Activated CD8-positive, alpha-beta memory T cell treated with anti-CD3 and anti-CD28 coated beads, Interleukin-2, amount 10 ng/mL, durations not matched to agents 7 days and 5 days (primary cell): Measurements from ENCODE around the gene TERF2IP. TPM values are rescaled to one million over a fixed set of nuclear protein-coding genes. Genes with fewer than 3 reads are reported as not detected.

ENCODE experiments used
- ATAC-seq: fragments of 150-1000 bp; cut with Tn5 transposase; one replicate; pipeline ENCODE4 v1.10.0; 2021; ENCODE audit warnings: moderate library complexity
- CTCF ChIA-PET: fragments of 350-600 bp; sonication (Branson Sonifier 250); formaldehyde crosslinking; loops from one replicate; lab custom pipeline; 2021; ENCODE audit warnings: antibody characterized with exemption; lab: Charles Lee
- DNase-seq: peaks from one replicate; pipeline ENCODE4 v3.0.0-alpha.2; 2020
- H3K27ac Mint-ChIP-seq: one replicate; pipeline ENCODE4 v1.8.0; 2021; ENCODE audit warnings: mild to moderate bottlenecking, mixed read lengths
- H3K27me3 Mint-ChIP-seq: one replicate; pipeline ENCODE4 v1.8.0; 2021; ENCODE audit warnings: mixed read lengths
- H3K36me3 Mint-ChIP-seq: one replicate; pipeline ENCODE4 v1.8.0; 2021; ENCODE audit warnings: mild to moderate bottlenecking, mixed read lengths
- H3K4me1 Mint-ChIP-seq: one replicate; pipeline ENCODE4 v1.8.0; 2021; ENCODE audit warnings: mixed read lengths
- H3K4me3 Mint-ChIP-seq: one replicate; pipeline ENCODE4 v1.8.0; 2021; ENCODE audit warnings: mild to moderate bottlenecking, moderate library complexity, mixed read lengths
- H3K9me3 Mint-ChIP-seq: one replicate; pipeline ENCODE4 v1.8.0; 2022; ENCODE audit warnings: low read depth, mixed read lengths
- total RNA-seq, 2 experiments: library from RNA; stranded (reverse); gene quantifications; one replicate each; pipeline ENCODE4 v1.2.3, GENCODE V29; 2021

Gene TERF2IP
- total RNA-seq, 2 experiments from 2014 or later, result 71.1 to 91.4 TPM

GRCh38 chr16:75622761-75623605, 24.6 kb upstream of the TERF2IP start, which contains the start of gene ADAT1:
TSS of gene ADAT1 (minus strand) at chr16:75623281. CDS start at chr16:75620799, 2,482 bp downstream.
- peak; percentile 99 for DNase-seq
- no peaks in the 10 kb centered on the region for H3K9me3 Mint-ChIP-seq
- CTCF ChIA-PET, result interaction anchor here (1.0 to 5.1 kb wide), 14 partner anchors 16 to 168 kb away, joined by 3 to 63 read pairs (median 7); partner anchors contain the start of genes GABARAPL2, KARS1, TERF2IP and TMEM170A
- H3K27me3 Mint-ChIP-seq, result no peaks in the 10 kb centered on the region
- peaks cover 44% of the 10 kb centered on the region for H3K36me3 Mint-ChIP-seq
- H3K4me1 Mint-ChIP-seq, result peaks cover 46% of the 10 kb centered on the region
- peak within 1 kb of the TSS; percentile 97 for H3K27ac Mint-ChIP-seq
- H3K4me3 Mint-ChIP-seq, result peak within 1 kb of the TSS; percentile 90
- peak; percentile 90 for ATAC-seq

GRCh38 chr16:75624921-75625334, 22.6 kb upstream of the TERF2IP start:
- peaks cover 47% of the 10 kb centered on the region for H3K36me3 Mint-ChIP-seq
- ATAC-seq (no peak), DNase-seq (no peak)
- no peak overlapping the region for H3K27ac Mint-ChIP-seq
- H3K9me3 Mint-ChIP-seq, result no peaks in the 10 kb centered on the region
- CTCF ChIA-PET, result no interaction called here
- peak overlapping the region; percentile 0 for H3K4me3 Mint-ChIP-seq
- H3K4me1 Mint-ChIP-seq, result peaks cover 51% of the 10 kb centered on the region
- H3K27me3 Mint-ChIP-seq, result no peaks in the 10 kb centered on the region

- Mint-ChIP-seq H3K9me3 (no peaks in the 10 kb centered on the region), H3K4me1 (peaks cover 35% of the 10 kb centered on the region), H3K36me3 (peaks cover 59% of the 10 kb centered on the region), H3K4me3 (no peak overlapping the region), H3K27me3 (no peaks in the 10 kb centered on the region), H3K27ac (peak overlapping the region; percentile 74)
- no peak for ATAC-seq
- CTCF ChIA-PET, result interaction anchor here (1.4 kb wide), 1 partner anchor 162 kb away, joined by 3 read pairs; no protein-coding TSS in a partner anchor
- DNase-seq, result no peak
These were observed 20.8 kb upstream of the TERF2IP start for GRCh38 chr16:75626806-75627205.

GRCh38 chr16:75627851-75628250, 19.7 kb upstream of the TERF2IP start:
- no peak for ATAC-seq
- CTCF ChIA-PET, result interaction anchor here (1.0 kb wide), 1 partner anchor 10 kb away, joined by 3 read pairs; no protein-coding TSS in a partner anchor
- H3K27ac Mint-ChIP-seq, result peak overlapping the region; percentile 74
- no peak overlapping the region for H3K4me3 Mint-ChIP-seq
- H3K4me1 Mint-ChIP-seq, result peaks cover 30% of the 10 kb centered on the region
- H3K27me3 Mint-ChIP-seq, result no peaks in the 10 kb centered on the region
- no peaks in the 10 kb centered on the region for H3K9me3 Mint-ChIP-seq
- no peak for DNase-seq
- peaks cover 64% of the 10 kb centered on the region for H3K36me3 Mint-ChIP-seq

- Mint-ChIP-seq H3K4me1 (peaks cover 30% of the 10 kb centered on the region), H3K36me3 (peaks cover 67% of the 10 kb centered on the region), H3K27ac (peak overlapping the region; percentile 74), H3K9me3 (no peaks in the 10 kb centered on the region), H3K4me3 (no peak overlapping the region), H3K27me3 (no peaks in the 10 kb centered on the region)
- ATAC-seq (no peak), DNase-seq (no peak)
- CTCF ChIA-PET, result interaction anchor here (1.0 kb wide), 1 partner anchor 9 kb away, joined by 3 read pairs; no protein-coding TSS in a partner anchor
These were observed 19.2 kb upstream of the TERF2IP start for GRCh38 chr16:75628351-75628750.

GRCh38 chr16:75629132-75629531, 18.4 kb upstream of the TERF2IP start:
- Mint-ChIP-seq H3K27ac (peak overlapping the region; percentile 42), H3K4me1 (peaks cover 30% of the 10 kb centered on the region), H3K4me3 (no peak overlapping the region), H3K9me3 (no peaks in the 10 kb centered on the region), H3K27me3 (no peaks in the 10 kb centered on the region), H3K36me3 (peaks cover 74% of the 10 kb centered on the region)
- CTCF ChIA-PET, result no interaction called here
- DNase-seq, result no peak
- no peak for ATAC-seq

- Mint-ChIP-seq H3K4me1 (peaks cover 29% of the 10 kb centered on the region), H3K36me3 (peaks cover 71% of the 10 kb centered on the region), H3K4me3 (no peak overlapping the region), H3K9me3 (no peaks in the 10 kb centered on the region), H3K27ac (peak overlapping the region; percentile 42), H3K27me3 (no peaks in the 10 kb centered on the region)
- ATAC-seq (no peak), DNase-seq (no peak)
- CTCF ChIA-PET, result interaction anchor here (1.6 kb wide), 1 partner anchor 10 kb away, joined by 7 read pairs; no protein-coding TSS in a partner anchor
These were observed 17.5 kb upstream of the TERF2IP start for GRCh38 chr16:75630052-75630451.

GRCh38 chr16:75632857-75633256, 14.7 kb upstream of the TERF2IP start:
- H3K27ac Mint-ChIP-seq, result no peak overlapping the region
- H3K9me3 Mint-ChIP-seq, result no peaks in the 10 kb centered on the region
- ATAC-seq (no peak), DNase-seq (no peak)
- H3K4me1 Mint-ChIP-seq, result peaks cover 23% of the 10 kb centered on the region
- H3K36me3 Mint-ChIP-seq, result peaks cover 73% of the 10 kb centered on the region
- no peaks in the 10 kb centered on the region for H3K27me3 Mint-ChIP-seq
- H3K4me3 Mint-ChIP-seq, result no peak overlapping the region
- CTCF ChIA-PET, result interaction anchor here (1.0 kb wide), 1 partner anchor 399 kb away, joined by 3 read pairs; no protein-coding TSS in a partner anchor

- Mint-ChIP-seq H3K4me1 (peaks cover 9% of the 10 kb centered on the region), H3K27ac (no peak overlapping the region), H3K27me3 (no peaks in the 10 kb centered on the region), H3K36me3 (peaks cover 69% of the 10 kb centered on the region), H3K4me3 (no peak overlapping the region), H3K9me3 (no peaks in the 10 kb centered on the region)
- DNase-seq (no peak), ATAC-seq (no peak)
- CTCF ChIA-PET, result interaction anchor here (1.5 kb wide), 1 partner anchor 12 kb away, joined by 3 read pairs; the partner anchor contains the start of genes KARS1 and TERF2IP
These were observed 12.5 kb upstream of the TERF2IP start for GRCh38 chr16:75635036-75635435.

- Mint-ChIP-seq H3K27me3 (no peaks in the 10 kb centered on the region), H3K27ac (no peak overlapping the region), H3K9me3 (no peaks in the 10 kb centered on the region), H3K4me3 (no peak overlapping the region), H3K4me1 (peaks cover 36% of the 10 kb centered on the region), H3K36me3 (peaks cover 67% of the 10 kb centered on the region)
- CTCF ChIA-PET, result interaction anchor here (1.3 kb wide), 1 partner anchor 124 kb away, joined by 4 read pairs; no protein-coding TSS in a partner anchor
- ATAC-seq (no peak), DNase-seq (no peak)
These were observed 7.0 kb upstream of the TERF2IP start for GRCh38 chr16:75640598-75640997.

- Mint-ChIP-seq H3K4me3 (peak overlapping the region; percentile 66), H3K27me3 (no peaks in the 10 kb centered on the region), H3K4me1 (peaks cover 40% of the 10 kb centered on the region), H3K9me3 (no peaks in the 10 kb centered on the region), H3K36me3 (peaks cover 50% of the 10 kb centered on the region), H3K27ac (peak overlapping the region; percentile 75)
- CTCF ChIA-PET, result interaction anchor here (1.8 to 7.6 kb wide), 2 partner anchors 23 to 127 kb away, joined by 7 to 63 read pairs; partner anchors contain the start of gene ADAT1
- no peak for ATAC-seq
- DNase-seq, result no peak
These were observed 3.1 kb upstream of the TERF2IP start for GRCh38 chr16:75644240-75645012.

- peaks cover 54% of the 10 kb centered on the region for H3K4me1 Mint-ChIP-seq
- ATAC-seq (peak; percentile 25), DNase-seq (no peak)
These were observed 471 bp upstream of the TERF2IP start for GRCh38 chr16:75647112-75647491.

More at GRCh38 chr16:75647112-75647491, 471 bp upstream of the TERF2IP start:
- Mint-ChIP-seq H3K36me3 (peaks cover 43% of the 10 kb centered on the region), H3K4me3 (peak overlapping the region; percentile 81), H3K27ac (peak overlapping the region; percentile 98), H3K9me3 (no peaks in the 10 kb centered on the region), H3K27me3 (no peaks in the 10 kb centered on the region)
- CTCF ChIA-PET, result interaction anchor here (0.7 to 7.6 kb wide), 7 partner anchors 10 to 213 kb away, joined by 3 to 63 read pairs (median 4); partner anchors contain the start of genes ADAT1, CFDP1, TMEM170A and TMEM231
